CD4-positive, alpha-beta T cell treated with Interleukin-17A for 4 hours (primary cell): ENCODE data around the gene PUS1.
"Not testable (repeated sequence)": the region's sequence is repeated elsewhere in the genome, so short reads cannot be mapped to it uniquely, and the experiment has no call there.

Source experiments
- DNase-seq: peaks from one replicate; pipeline ENCODE4 v3.0.0-alpha.2; 2020; ENCODE audit warnings: mixed read lengths

The PUS1 gene

DNA sequence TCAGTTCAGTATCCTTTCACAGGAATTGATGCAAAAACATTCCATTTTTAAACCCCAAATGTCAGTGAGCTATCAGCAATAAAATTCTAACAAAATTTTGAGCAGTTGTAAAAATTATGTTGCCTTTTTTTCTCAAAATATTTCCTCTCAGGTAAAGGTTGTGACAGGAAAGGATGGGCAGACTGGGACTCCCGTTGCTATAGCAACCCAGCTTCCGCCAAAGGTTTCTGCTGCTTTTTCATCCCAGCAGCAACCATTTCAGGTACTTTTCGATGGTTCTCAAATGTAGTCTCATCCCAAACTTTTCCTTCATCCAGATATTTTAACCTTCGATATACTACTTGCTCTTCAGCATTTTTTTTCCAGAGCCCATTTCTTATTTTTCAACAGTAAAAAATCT, 34.3 kb downstream of the PUS1 start:
- peak; percentile 60 for DNase-seq

DNA sequence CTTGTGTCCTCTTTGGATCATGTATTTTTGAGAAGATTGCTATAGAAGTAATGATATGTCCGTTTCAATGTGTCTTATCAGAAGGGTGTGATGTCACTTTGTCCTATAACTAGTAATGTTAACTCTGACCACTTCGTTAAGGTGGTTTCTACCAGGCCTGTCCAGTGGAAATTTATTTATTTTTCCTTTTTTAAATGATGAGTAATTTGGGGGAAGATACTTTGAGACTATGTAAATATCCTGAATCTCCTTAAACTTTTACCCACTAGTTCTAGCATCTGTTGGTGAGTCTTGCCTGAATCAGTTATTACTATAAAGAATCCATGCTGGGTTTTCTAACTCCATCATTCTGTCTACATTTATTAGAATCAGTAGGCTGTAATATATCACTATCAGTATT, 36.0 kb downstream of the PUS1 start:
- no peak for DNase-seq

DNA sequence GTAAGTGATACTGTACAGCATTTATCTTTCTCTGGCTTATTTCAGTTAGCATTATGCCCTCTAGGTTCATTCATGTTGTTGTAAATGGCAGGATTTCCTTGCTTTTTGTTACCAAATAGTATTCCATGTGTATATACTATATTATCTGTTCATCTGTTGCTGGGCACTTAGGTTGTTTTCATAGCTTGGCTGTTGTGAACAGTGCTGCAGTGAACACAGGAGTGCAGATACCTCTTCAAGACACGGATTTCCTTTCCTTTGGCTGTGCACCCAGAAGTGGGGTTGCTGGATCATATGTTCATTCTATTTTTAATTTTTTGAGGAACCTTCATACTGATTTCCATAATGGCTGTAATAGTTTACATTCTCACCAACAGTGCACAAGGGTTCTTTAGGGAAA, 42.1 kb downstream of the PUS1 start:
- DNase-seq: no peak

DNA sequence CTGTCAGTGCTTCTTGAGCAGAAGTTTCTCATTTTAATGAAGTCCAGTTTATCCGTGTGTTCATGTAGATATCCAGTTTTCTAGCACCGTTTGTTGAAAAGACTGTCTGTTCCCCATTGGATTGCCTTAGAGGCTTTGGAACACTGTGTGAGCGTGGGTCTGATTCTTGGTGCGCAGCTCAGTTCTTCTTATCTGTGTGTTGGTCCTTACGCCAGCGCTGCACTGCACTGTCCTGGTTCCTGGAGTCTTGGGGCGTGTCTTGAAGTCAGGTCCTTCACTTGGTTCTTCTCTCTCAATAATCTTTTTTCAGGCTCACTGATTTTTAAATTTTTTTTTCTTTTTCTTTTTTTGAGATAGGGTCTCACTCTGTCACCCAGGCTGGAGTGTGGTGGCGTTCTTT, 46.2 kb downstream of the PUS1 start:
- DNase-seq: no peak

DNA sequence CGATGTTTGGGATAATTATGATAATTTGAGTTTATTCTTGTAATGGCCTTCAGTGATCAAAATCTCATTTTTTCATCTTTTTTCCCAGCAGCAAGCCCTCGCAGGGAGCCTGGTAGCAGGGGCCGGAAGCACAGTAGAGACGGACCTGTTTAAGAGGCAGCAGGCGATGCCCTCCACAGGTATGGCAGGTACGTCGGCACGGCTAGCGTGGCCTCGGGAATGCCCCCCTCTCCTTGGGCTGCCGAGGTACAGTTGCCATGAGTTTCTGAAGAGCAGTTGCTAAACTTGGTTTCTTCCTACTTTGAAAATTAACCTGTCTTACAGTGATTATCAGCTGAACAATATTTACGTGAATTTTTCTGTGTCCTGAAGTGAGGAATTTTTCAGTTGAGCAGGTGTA, 50.5 kb downstream of the PUS1 start:
- no peak for DNase-seq

DNA sequence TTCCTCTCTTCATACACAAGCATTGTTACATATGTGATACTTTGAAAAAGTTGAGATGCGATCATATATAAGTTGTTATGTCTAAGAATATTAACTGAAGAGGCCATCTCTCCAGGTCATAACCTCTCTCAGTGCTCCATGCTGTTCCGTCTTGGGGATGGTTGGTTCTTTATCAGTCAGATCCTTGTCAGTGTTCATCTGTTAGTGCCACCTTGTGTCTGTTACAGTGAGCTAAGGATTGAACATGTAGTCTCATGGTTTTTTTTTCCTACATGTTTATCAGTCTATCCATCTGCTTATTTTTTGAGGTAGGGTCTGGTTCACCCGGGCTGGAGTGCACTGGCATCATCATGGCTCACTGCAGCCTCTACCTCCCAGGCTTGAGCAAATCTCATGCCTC, 51.2 kb downstream of the PUS1 start:
- no peak for DNase-seq

DNA sequence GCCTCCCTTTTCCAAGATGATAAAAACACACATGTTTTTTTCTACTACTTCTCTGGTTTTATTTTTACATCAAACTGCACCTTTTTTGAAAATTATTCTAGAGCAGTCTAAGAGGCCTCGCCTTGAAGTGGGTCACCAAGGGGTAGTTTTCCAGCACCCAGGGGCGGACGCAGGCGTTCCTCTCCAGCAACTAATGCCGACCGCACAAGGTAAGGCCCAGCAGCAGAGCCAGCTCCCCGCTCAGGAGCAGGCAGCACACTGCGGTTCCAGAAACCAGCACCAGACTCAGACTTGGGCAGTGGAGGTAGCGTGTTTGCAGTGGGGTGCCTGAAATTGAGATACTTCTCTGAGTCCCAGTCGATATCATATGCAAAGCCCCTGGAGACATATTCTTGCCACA, 52.3 kb downstream of the PUS1 start:
- no peak for DNase-seq

DNA sequence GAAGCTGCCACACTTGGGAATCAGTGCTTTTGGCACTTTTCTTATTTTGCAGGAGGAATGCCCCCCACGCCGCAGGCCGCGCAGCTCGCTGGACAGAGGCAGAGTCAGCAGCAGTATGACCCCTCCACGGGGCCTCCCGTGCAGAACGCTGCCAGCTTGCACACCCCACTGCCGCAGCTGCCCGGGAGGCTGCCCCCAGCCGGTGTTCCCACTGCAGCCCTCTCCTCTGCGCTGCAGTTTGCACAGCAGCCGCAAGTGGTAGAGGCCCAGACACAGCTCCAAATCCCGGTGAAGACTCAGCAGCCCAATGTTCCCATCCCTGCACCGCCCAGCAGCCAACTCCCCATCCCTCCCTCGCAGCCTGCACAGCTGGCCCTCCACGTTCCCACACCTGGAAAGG, 53.0 kb downstream of the PUS1 start:
- DNase-seq: no peak

DNA sequence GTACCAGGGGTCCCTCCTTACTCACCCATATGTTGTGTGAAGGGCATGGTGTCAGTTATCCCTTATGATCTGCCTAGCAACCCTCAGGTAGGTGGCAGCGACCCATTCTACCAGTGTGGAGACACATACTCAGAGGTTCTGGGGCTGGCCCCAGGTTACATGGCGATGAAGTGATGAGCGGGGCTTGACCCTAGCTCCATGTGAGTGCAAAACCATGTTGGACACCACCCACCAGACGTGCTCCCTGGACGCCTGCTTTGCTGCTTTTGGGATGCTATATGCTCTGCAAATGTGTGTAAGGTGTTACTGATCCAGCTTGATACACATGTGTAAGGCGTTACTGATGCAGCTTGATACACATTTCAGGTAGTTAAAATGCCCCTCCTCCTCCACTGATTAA, 54.0 kb downstream of the PUS1 start:
- no peak for DNase-seq

DNA sequence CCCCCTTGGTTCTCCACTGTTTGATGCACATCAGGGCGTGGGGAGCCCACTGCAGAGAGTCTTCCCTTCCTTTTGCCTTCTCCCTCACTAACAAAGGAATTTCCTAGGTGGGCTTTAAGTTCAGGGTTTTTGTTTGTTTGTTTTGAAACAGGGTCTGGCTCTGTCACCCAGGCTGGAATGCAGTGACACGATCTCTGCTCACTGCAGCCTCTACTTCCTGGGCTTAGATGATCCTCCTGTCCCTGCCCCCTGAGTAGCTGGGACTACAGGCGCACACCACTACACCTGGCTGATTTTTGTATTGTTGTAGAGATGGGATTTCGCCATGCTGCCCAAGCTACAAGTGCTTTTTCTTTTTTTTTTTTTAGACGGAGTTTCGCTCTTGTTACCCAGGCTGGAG, 54.5 kb downstream of the PUS1 start:
- no peak for DNase-seq

DNA sequence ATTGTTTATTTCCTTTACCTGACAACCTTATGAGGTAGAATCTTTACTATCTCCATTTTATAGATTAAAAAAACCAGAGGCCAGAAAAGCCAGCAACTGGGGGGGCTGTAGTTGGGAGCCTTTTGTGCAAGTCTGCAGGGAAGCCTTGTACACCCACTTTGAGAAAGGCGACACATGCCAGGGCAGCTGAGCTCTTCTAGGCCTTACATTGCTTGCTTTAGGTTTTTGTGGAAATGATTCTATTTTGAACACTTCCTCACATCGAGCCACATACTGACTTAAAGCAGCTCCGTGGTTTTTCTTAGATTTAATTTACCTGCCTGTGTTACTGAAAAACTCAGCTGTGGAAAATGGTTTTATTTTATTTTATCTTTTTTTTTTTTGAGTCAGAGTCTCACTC, 55.3 kb downstream of the PUS1 start:
- no peak for DNase-seq

DNA sequence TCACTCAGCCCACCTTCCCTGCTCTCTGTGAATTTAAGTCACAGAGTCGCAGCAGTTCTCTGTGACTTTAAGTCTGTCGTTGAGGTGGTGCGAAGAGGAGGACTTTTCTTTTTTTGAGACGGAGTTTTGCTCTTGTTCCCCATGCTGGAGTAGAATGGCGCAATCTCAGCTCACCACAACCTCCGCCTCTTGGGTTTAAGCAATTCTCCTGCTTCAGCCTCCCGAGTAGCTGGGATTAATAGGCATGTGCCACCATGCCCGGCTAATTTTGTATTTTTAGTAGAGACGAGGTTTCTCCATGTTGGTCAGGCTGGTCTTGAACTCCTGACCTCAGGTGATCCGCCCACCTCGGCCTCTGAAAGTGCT, 56.4 kb downstream of the PUS1 start:
- not testable (repeated sequence) for DNase-seq

DNA sequence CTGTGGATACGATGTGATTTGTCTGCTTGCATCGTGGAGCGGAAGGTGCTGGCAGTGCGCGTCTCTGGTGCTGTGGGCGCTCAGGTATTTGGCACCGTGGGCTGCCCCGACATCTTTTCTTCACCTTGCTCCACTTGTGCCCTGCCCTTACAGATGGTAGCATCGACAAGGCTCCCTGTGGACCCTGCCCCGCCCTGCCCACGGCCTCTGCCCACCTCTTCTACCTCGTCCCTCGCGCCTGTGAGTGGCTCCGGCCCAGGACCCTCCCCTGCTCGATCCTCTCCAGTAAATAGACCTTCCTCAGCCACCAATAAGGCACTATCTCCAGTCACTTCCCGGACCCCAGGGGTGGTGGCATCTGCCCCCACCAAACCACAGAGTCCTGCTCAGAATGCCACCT, 57.3 kb downstream of the PUS1 start:
- DNase-seq: no peak

DNA sequence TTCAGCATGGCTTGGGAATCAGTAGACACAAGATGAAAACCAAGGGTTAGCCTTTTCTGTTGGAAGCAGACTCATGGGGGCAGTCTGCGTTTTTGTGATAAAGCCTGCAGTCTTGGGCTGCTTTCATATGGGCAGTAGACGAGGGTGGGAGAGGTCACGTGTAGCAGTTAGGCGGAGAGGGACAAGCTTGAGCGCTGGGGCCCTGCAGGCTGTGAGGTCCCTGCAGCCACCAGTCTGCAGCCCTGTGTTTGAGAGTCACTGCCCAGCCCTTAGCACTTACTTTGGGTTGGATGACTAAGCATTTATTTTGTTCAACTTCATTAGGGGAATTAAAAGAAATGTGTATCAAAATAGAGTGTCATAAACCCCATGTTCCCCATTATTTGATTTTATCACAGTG, 57.8 kb downstream of the PUS1 start:
- no peak for DNase-seq

DNA sequence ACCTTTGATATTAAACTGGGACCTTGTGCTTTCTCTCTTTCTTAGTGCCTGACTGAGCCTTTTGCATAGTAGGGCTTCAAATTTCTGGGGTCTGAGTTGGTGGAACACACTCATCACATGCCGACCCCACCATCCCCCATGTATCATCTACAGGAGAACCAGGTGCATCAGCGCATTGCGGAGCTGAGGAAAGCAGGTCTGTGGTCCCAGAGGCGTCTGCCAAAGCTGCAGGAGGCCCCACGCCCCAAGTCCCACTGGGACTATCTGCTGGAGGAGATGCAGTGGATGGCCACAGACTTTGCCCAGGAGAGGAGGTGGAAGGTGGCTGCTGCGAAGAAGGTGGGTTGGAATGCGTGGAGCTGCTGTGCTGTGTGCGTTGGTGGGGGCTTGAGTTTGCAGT, 58.5 kb downstream of the PUS1 start:
- DNase-seq: no peak

DNA sequence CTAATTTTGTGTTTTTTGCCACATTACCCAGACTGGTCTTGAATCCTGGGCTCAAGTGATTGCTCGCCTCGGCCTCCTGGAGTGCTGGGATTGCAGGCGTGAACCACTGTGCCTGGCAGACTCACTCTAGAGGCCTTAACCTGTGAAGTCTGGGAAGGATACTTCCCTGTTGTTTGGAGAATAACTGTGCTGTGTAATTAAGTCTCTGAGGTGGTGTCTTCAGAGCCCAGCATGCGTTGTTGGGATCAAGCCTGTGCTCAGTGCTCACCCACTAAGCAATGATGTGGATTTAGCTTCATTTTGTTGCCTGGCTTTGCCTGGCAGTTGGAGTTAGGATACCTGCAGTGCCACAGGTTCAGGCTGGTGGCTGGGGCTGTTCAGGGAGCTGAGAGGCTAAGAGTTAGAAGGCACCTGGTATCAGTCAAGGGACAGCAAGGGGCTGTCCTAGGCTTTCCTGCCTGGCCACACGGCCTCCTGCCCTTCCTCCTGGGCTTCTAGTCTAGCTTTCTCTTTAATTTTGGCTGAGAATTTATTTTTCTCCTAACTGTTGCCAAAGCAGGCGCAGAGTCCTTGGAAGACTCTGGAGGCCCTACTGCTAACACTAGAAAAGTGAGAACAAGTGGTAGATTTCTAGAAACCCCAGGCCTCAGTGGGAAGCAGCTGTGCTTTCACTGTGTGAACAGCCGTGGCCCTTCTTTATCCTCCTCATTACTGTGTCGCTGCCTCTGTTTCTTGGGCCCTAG, 59.1 kb downstream of the PUS1 start:
- DNase-seq: no peak

DNA sequence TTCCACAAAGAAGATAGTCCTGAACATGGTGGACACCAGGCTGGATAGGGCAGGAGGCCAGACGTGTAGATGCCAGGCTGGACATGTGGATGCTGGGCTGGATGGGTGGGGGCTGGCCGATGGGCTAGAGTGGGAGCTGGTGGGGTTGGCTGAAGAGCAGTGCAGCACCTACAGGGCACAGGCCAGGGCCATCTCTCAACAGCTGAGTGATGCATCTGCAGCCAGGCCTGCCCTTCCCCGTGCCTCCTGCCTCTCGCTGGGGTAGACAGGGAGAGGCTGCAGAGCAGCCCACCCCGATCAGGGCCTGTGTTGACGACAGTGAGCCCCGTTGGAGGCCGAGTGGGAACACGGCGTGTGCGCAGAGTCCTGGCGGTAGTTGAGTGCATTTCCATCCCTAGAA, 59.9 kb downstream of the PUS1 start:
- no peak for DNase-seq

DNA sequence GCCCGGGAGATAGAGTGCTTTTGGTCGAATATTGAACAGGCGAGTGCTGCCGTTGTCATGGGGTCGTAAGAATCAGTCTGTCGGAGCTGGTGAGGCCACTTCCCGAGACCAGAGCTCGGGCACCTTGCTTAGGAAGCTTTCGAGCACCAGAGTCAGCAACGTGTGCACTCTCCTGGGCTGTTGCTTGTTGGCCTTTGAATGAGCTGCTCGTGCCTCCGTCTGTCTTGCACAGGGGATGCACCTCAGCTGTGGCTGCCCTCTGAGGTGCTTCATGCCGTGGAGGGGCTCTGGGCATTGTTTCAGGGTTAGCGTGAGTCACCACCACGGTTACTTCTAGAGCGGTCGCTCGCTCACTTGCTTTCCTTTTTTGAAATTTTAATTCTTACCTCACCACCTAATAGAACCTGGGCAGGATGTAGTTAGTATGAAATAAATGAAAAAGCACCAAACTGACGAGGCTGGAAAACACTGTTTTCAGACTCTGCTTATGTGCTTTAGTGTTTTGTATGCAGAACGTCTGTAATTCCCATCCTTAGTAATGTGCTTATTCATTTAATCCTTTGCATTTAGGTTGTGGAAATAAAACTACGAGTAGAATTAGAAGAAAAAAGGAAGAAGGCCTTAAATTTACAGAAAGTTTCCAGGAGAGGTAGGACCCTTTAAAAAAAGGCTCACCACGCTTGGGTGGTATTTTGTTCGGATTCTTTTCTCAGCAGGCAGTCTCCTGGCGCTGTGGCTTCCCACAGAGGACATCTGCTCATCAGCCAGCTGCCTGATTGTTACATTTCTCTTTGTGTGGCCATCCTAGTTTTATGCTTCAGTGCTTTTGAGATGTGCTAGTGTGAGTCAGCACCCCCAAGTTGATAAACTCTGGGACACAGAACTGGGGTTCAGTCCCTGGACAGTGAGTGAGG, 61.2 kb downstream of the PUS1 start:
- no peak for DNase-seq

DNA sequence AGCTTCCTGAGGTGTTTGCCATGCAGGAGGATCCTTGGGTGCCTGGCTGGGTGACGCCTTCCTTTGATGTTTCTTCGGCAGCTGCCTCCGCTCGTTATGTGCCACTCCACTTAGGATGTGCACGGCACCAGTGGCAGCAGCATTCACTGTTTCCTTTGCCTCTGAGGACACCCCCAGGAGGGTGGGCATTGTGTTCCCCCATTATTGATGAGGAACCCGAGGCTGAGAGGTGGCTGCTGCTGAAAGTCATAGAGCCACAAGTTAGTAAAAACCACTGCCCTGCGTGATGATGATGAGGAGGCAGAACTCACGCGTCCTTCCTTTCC, 61.9 kb downstream of the PUS1 start:
- DNase-seq: no peak

DNA sequence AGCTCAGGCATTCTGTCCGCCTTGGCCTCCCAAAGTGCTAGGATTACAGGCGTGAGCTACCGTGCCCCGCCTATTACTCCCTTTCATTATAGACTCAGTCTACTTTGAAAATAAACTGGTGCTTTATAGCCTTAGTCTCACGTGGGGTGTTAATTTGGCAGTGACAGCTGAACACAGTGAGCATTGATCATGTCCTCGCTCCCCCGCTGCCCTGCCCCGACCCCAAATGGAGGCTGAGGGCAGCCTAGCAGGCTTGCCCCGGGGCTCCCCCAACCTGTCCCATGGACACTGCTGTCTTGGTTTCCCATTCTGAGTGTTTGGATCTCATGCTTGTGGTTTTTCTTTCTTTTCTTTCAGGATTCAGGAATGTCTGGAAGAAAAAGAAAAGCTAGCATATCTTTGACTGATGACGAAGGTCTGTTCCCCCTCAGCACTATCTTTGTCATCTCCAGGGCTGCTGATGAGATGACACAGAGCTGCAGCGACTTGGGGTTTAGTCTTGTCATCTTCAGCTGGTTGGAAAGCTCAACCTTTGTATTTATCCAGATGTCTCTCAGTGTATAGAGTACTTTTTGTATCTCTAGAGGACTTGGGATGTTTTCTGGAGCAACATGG, 62.8 kb downstream of the PUS1 start:
- no peak for DNase-seq

DNA sequence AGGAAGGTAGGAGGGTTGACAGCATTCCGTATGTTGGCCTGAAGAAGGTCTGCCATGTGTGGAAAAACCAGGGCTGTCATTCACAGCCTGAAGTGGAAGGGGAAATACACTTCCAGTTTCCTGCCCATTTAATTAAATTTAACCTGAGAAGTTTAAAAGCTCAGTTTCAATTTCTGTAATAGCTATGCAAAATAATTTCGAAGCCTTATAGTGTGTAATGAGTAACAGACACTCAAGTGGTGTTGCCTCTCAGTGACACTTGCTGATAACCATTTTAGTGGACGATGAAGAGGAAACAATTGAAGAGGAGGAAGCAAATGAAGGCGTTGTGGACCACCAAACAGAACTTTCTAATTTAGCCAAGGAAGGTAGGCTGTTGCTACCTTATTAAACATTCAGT, 65.5 kb downstream of the PUS1 start:
- DNase-seq: no peak
